Measurements from ENCODE around the gene TUNAR.

TUNAR gene

GRCh38 chr14:95872777-95873176 is 3.9 kb upstream of the TUNAR start:
- no peak for DNase-seq (ENCODE audit: low spot score)

GRCh38 chr14:95875831-95876760 is 536 bp upstream of the TUNAR start:
- no peak for DNase-seq (ENCODE audit: low spot score)

- no peak for DNase-seq (ENCODE audit: low spot score)
Observed at GRCh38 chr14:95877633-95878032, 1.0 kb downstream of the TUNAR start.

GRCh38 chr14:95884377-95884776 is 7.7 kb downstream of the TUNAR start:
- DNase-seq (ENCODE audit: low spot score): no peak

- no peak for DNase-seq (ENCODE audit: low spot score)
Observed at GRCh38 chr14:95885278-95885677, 8.6 kb downstream of the TUNAR start.

GRCh38 chr14:95885866-95886265 is 9.2 kb downstream of the TUNAR start:
- no peak for DNase-seq (ENCODE audit: low spot score)

- no peak for DNase-seq (ENCODE audit: low spot score)
Observed at GRCh38 chr14:95886366-95887056, 9.9 kb downstream of the TUNAR start.

GRCh38 chr14:95887351-95887750 is 10.7 kb downstream of the TUNAR start:
- no peak for DNase-seq (ENCODE audit: low spot score)

GRCh38 chr14:95889236-95889979 is 12.8 kb downstream of the TUNAR start:
- DNase-seq (ENCODE audit: low spot score): no peak

GRCh38 chr14:95891742-95892141 is 15.1 kb downstream of the TUNAR start:
- no peak for DNase-seq (ENCODE audit: low spot score)

- no peak for DNase-seq (ENCODE audit: low spot score)
Observed at GRCh38 chr14:95892142-95892541, 15.5 kb downstream of the TUNAR start.

- no peak for DNase-seq (ENCODE audit: low spot score)
Observed at GRCh38 chr14:95895720-95896119, 19.1 kb downstream of the TUNAR start.

GRCh38 chr14:95896498-95897135 is 20.0 kb downstream of the TUNAR start:
- no peak for DNase-seq (ENCODE audit: low spot score)

GRCh38 chr14:95897280-95897679 is 20.6 kb downstream of the TUNAR start:
- DNase-seq (ENCODE audit: low spot score): no peak

GRCh38 chr14:95901054-95901453 is 24.4 kb downstream of the TUNAR start:
- DNase-seq (ENCODE audit: low spot score): no peak

- DNase-seq (ENCODE audit: low spot score): no peak
Observed at GRCh38 chr14:95902273-95902826, 25.7 kb downstream of the TUNAR start.

- no peak for DNase-seq (ENCODE audit: low spot score)
Observed at GRCh38 chr14:95903165-95903564, 26.5 kb downstream of the TUNAR start.

- no peak for DNase-seq (ENCODE audit: low spot score)
Observed at GRCh38 chr14:95903616-95904107, 27.0 kb downstream of the TUNAR start.

GRCh38 chr14:95906591-95906990 is 30.0 kb downstream of the TUNAR start:
- no peak for DNase-seq (ENCODE audit: low spot score)

GRCh38 chr14:95910628-95911027 is 34.0 kb downstream of the TUNAR start:
- DNase-seq (ENCODE audit: low spot score): no peak

- no peak for DNase-seq (ENCODE audit: low spot score)
Observed at GRCh38 chr14:95911456-95911855, 34.8 kb downstream of the TUNAR start.

GRCh38 chr14:95915330-95915729 is 38.7 kb downstream of the TUNAR start:
- DNase-seq (ENCODE audit: low spot score): no peak
